HEK293T (cell line): ENCODE measurements around the gene DAPK1.

Experiments
- CTCF ChIA-PET: fragments of 350-600 bp; formaldehyde crosslinking; extraction: SDS; loops from one replicate; lab custom pipeline; 2021; ENCODE audit warnings: antibody characterized with exemption, inconsistent platforms; lab: Yijun Ruan, JAX
- POLR2A ChIA-PET: fragments of 350-600 bp; formaldehyde crosslinking; extraction: SDS; loops from one replicate; lab custom pipeline; 2020; ENCODE audit warnings: antibody characterized with exemption, inconsistent platforms; lab: Yijun Ruan, JAX
- DNase-seq: peaks from one replicate; pipeline ENCODE4 v3.0.0; 2012; ENCODE audit warnings: mixed read lengths; ENCODE audit errors: extremely low spot score
- ARNT ChIP-seq: fragments of 450-650 bp; IDR thresholded peaks from 2 replicates; pipeline ENCODE4 v1.6.1; 2017; ENCODE audit warnings: mild to moderate bottlenecking
- BHLHE40 ChIP-seq: fragments of 450-650 bp; IDR thresholded peaks from 2 replicates; pipeline ENCODE4 v1.6.1; 2016; ENCODE audit warnings: mild to moderate bottlenecking, moderate library complexity, borderline replicate concordance
- CTBP1 ChIP-seq: fragments of 450-650 bp; IDR thresholded peaks from 2 replicates; pipeline ENCODE4 v1.6.1; 2016; ENCODE audit warnings: borderline replicate concordance
- ELF4 ChIP-seq: fragments of 450-650 bp; IDR thresholded peaks from 2 replicates; pipeline ENCODE4 v1.6.1; 2017; ENCODE audit warnings: antibody characterized with exemption
- FOXA1 ChIP-seq: fragments of 450-650 bp; IDR thresholded peaks from 2 replicates; pipeline ENCODE4 v1.6.1; 2016; ENCODE audit warnings: mild to moderate bottlenecking
- FOXK2 ChIP-seq: fragments of 450-650 bp; IDR thresholded peaks from 2 replicates; pipeline ENCODE4 v1.6.1; 2016; ENCODE audit warnings: mild to moderate bottlenecking
- FOXM1 ChIP-seq: fragments of 450-650 bp; IDR thresholded peaks from 2 replicates; pipeline ENCODE4 v1.6.1; 2017; ENCODE audit warnings: mild to moderate bottlenecking, borderline replicate concordance
- HDGF ChIP-seq: fragments of 450-650 bp; IDR thresholded peaks from 2 replicates; pipeline ENCODE4 v1.6.1; 2017; ENCODE audit warnings: antibody characterized with exemption, borderline replicate concordance
- L3MBTL2 ChIP-seq: fragments of 450-650 bp; conservative IDR thresholded peaks from 2 replicates; pipeline ENCODE4 v1.6.1; 2016; ENCODE audit warnings: mild to moderate bottlenecking
- LEF1 ChIP-seq: fragments of 450-650 bp; IDR thresholded peaks from 2 replicates; pipeline ENCODE4 v1.6.1; 2017; ENCODE audit warnings: mild to moderate bottlenecking, borderline replicate concordance
- NFRKB ChIP-seq: fragments of 450-650 bp; IDR thresholded peaks from 2 replicates; pipeline ENCODE4 v1.6.1; 2016; ENCODE audit warnings: mild to moderate bottlenecking, moderate library complexity
- SP1 ChIP-seq: fragments of 450-650 bp; IDR thresholded peaks from 2 replicates; pipeline ENCODE4 v1.6.1; 2017
- SUZ12 ChIP-seq: fragments of 450-650 bp; IDR thresholded peaks from 2 replicates; pipeline ENCODE4 v1.6.1; 2016; ENCODE audit warnings: mild to moderate bottlenecking
- TARDBP ChIP-seq: fragments of 450-650 bp; IDR thresholded peaks from 2 replicates; pipeline ENCODE4 v1.6.1; 2016
- ZNF384 ChIP-seq: fragments of 450-650 bp; IDR thresholded peaks from 2 replicates; pipeline ENCODE4 v1.6.1; 2016
- TF ChIP-seq, protein P1 (sequence below): fragments of 450-650 bp; IDR thresholded peaks from 2 replicates; pipeline ENCODE4 v1.6.1; 2016

The DAPK1 gene

DNA sequence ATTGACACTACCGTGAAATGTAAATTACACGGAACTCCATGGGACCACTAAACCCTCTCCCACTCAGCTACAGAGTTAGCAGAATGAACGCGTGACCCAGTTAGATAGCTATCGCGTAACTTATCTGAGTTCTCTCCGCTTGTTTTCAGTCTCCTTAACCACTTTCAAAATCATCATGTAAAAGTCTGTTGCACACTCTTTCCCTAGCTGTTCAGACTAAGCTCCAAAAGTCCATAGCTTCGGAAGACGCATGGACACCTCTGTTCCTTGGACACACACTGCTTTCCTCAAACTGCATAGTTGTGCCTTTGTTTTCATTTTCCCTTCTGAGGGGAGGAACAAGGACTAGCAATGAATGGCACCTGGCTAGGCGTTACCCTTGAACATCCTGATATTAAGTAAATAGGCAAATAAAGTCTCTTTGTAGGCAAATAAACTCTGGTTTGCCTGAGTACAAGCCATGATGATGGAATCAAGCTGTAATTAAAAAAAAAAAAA is 83.3 kb downstream of the DAPK1 start:
- CTCF ChIA-PET, result interaction anchor here (0.6 kb wide), 1 partner anchor 9 kb away, joined by 3 read pairs; no protein-coding TSS in a partner anchor

GRCh38 chr9:87581513-87581912 is 83.8 kb downstream of the DAPK1 start:
- no peak for TF ChIP-seq FOXA1
- no peak for TF ChIP-seq NFRKB
- no peak for TF ChIP-seq CTBP1
- TF ChIP-seq, protein P1, sequence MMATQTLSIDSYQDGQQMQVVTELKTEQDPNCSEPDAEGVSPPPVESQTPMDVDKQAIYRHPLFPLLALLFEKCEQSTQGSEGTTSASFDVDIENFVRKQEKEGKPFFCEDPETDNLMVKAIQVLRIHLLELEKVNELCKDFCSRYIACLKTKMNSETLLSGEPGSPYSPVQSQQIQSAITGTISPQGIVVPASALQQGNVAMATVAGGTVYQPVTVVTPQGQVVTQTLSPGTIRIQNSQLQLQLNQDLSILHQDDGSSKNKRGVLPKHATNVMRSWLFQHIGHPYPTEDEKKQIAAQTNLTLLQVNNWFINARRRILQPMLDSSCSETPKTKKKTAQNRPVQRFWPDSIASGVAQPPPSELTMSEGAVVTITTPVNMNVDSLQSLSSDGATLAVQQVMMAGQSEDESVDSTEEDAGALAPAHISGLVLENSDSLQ, result no peak
- TF ChIP-seq FOXM1, result no peak
- TF ChIP-seq ELF4, result no peak
- TF ChIP-seq FOXK2, result no peak
- no peak for TF ChIP-seq BHLHE40
- no peak for TF ChIP-seq ARNT
- TF ChIP-seq HDGF, result no peak
- TF ChIP-seq ZNF384, result no peak
- TF ChIP-seq L3MBTL2, result no peak
- TF ChIP-seq LEF1, result no peak
- TF ChIP-seq TARDBP, result no peak
- TF ChIP-seq SP1, result no peak
- no peak for TF ChIP-seq SUZ12
- no peak for DNase-seq
- ChIA-PET POLR2A (no interaction called here), CTCF (interaction anchor here (0.6 kb wide), 1 partner anchor 9 kb away, joined by 3 read pairs; no protein-coding TSS in a partner anchor)

More for the DNA sequence above, 83.3 kb downstream of the DAPK1 start:
- POLR2A ChIA-PET, result no interaction called here
- no peak for TF ChIP-seq FOXA1
- TF ChIP-seq FOXM1, result no peak
- no peak for TF ChIP-seq NFRKB
- no peak for TF ChIP-seq HDGF
- TF ChIP-seq, protein P1, result no peak
- TF ChIP-seq TARDBP, result no peak
- no peak for TF ChIP-seq FOXK2
- DNase-seq, result no peak

DNA sequence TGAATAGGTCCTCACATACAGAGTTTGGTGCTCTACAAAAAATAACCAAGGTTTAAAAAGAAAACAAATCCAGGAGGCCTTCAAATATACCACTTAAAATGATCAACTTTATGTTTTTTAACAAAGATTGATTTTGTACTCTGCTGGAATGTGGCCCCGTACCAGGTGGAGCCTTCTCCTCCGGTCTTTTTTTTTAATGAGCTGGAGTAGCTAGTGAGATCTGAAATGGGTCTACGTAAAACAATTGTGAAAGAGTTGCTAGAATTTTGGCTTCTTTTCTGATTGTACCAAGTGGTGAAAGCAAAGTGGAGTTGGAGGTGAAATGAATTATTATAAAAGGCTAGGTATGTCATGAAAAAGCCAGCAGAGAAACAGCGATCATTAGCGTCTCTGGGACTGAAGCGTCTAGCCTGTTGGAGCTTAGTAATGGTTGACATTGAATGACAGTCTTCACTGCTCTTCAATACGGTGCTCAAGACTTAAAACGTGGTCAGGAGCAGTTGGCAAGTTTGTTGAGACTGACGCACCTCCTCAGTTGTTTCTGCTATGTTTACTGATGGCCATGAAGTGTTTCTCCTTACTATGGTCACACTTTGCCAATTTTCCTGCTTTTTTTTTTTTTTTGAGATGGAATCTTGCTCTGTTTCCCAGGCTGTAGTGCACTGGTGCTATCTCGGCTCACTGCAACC is 84.4 kb downstream of the DAPK1 start:
- ChIA-PET CTCF (no interaction called here), POLR2A (no interaction called here)
- DNase-seq, result no peak
- no peak for TF ChIP-seq ELF4
- no peak for TF ChIP-seq ARNT
- no peak for TF ChIP-seq NFRKB
- no peak for TF ChIP-seq LEF1
- TF ChIP-seq, protein P1, result no peak
- no peak for TF ChIP-seq SP1
- no peak for TF ChIP-seq CTBP1
- no peak for TF ChIP-seq FOXM1
- TF ChIP-seq ZNF384, result no peak
- no peak for TF ChIP-seq SUZ12
- no peak for TF ChIP-seq FOXK2
- no peak for TF ChIP-seq TARDBP
- TF ChIP-seq L3MBTL2, result no peak

- TF ChIP-seq ZNF384 (no peak), ELF4 (no peak), L3MBTL2 (no peak), BHLHE40 (no peak), CTBP1 (no peak), SP1 (no peak), ARNT (no peak), TARDBP (no peak), LEF1 (no peak), FOXK2 (no peak), NFRKB (no peak), FOXA1 (no peak), FOXM1 (no peak), SUZ12 (no peak), HDGF (no peak)
- TF ChIP-seq, protein P1, result no peak
- CTCF ChIA-PET, result no interaction called here
- POLR2A ChIA-PET, result no interaction called here
Measured at GRCh38 chr9:87584326-87584725, 86.7 kb downstream of the DAPK1 start.

GRCh38 chr9:87585123-87585855 is 87.6 kb downstream of the DAPK1 start:
- POLR2A ChIA-PET, result no interaction called here
- no peak for TF ChIP-seq LEF1
- TF ChIP-seq FOXA1, result no peak
- TF ChIP-seq SP1, result no peak
- TF ChIP-seq NFRKB, result no peak
- TF ChIP-seq ZNF384, result no peak
- no peak for TF ChIP-seq FOXM1
- no peak for TF ChIP-seq TARDBP
- no peak for TF ChIP-seq ELF4
- CTCF ChIA-PET, result no interaction called here
- DNase-seq, result no peak

More at GRCh38 chr9:87584326-87584725, 86.7 kb downstream of the DAPK1 start:
- no peak for DNase-seq
